OCI-LY3 (cell line): ENCODE measurements around the gene BIRC6.

Experiments used
- H2AFZ ChIP-seq: fragments of 200-600, 300-600 bp; shearing (Covaris generic); 2 replicates; pipeline ENCODE4 v1.6.0; 2014; ENCODE audit warnings: antibody characterized with exemption, low read depth, low read length
- H3K27ac ChIP-seq: fragments of 200-600, 300-600 bp; sonication (generic); 2 replicates; pipeline ENCODE4 v1.5.1; 2014; ENCODE audit warnings: mild to moderate bottlenecking, low read length, moderate library complexity, mixed read lengths
- H3K27me3 ChIP-seq: fragments of 200-600, 300-600 bp; sonication (generic); 2 replicates; pipeline ENCODE4 v1.6.1; 2014; ENCODE audit warnings: low read depth, low read length, mixed read lengths
- H3K36me3 ChIP-seq: fragments of 200-600, 300-600 bp; sonication (generic); replicated peaks from 2 replicates; pipeline ENCODE3; 2014; ENCODE audit warnings: low read depth, low read length, mixed read lengths
- H3K4me1 ChIP-seq: fragments of 300-600, 200-600 bp; sonication (generic); 2 replicates; pipeline ENCODE4 v1.6.1; 2014; ENCODE audit warnings: low read length, mixed read lengths
- H3K4me2 ChIP-seq: fragments of 200-600, 300-600 bp; sonication (generic); 2 replicates; pipeline ENCODE4 v1.6.1; 2014; ENCODE audit warnings: low read length, mixed read lengths
- H3K4me3 ChIP-seq: fragments of 300-600, 200-600 bp; sonication (generic); 2 replicates; pipeline ENCODE4 v1.5.1; 2014; ENCODE audit warnings: antibody characterized with exemption, mild to moderate bottlenecking, low read length, moderate library complexity
- H3K79me2 ChIP-seq: fragments of 300-600, 200-600 bp; shearing (Covaris generic); 2 replicates; pipeline ENCODE4 v1.6.1; 2014; ENCODE audit warnings: mild to moderate bottlenecking, low read length, mixed read lengths
- H3K9ac ChIP-seq: fragments of 300-600, 200-600 bp; shearing (Covaris generic); 2 replicates; pipeline ENCODE4 v1.6.0; 2014; ENCODE audit warnings: mild to moderate bottlenecking, low read length, moderate library complexity
- H3K9me3 ChIP-seq: fragments of 200-600, 300-600 bp; shearing (Covaris generic); 2 replicates; pipeline ENCODE4 v1.6.1; 2014; ENCODE audit warnings: low read length, mixed read lengths; ENCODE audit not compliant: insufficient read depth
- H4K20me1 ChIP-seq: fragments of 200-600, 300-600 bp; sonication (generic); 2 replicates; pipeline ENCODE4 v1.6.1; 2016; ENCODE audit warnings: low read length, mixed read lengths; ENCODE audit not compliant: insufficient read depth
- CTCF ChIP-seq: fragments of 200-600, 300-600 bp; sonication (generic); IDR thresholded peaks from 2 replicates; pipeline ENCODE4 v1.5.1; 2014; ENCODE audit warnings: antibody characterized with exemption, low read length, low read depth
- EZH2phosphoT487 ChIP-seq: fragments of 200-600 bp; shearing (Covaris generic); IDR thresholded peaks from 2 replicates; pipeline ENCODE4 v1.6.1; 2018; ENCODE audit warnings: antibody characterized with exemption, mixed run types, low read depth

The BIRC6 gene

GRCh38 chr2:32522770-32523169 is 165.9 kb downstream of the BIRC6 start:
- H3K79me2 ChIP-seq: no peaks in the 10 kb centered on the region
- H3K36me3 ChIP-seq: peaks cover 50% of the 10 kb centered on the region
- H3K4me3 ChIP-seq: no peak overlapping the region
- H3K4me1 ChIP-seq: no peaks in the 10 kb centered on the region
- no peaks in the 10 kb centered on the region for H3K9me3 ChIP-seq
- TF ChIP-seq EZH2phosphoT487 (no peak), CTCF (no peak)
- no peak overlapping the region for H2AFZ ChIP-seq
- no peaks in the 10 kb centered on the region for H3K27me3 ChIP-seq
- no peaks in the 10 kb centered on the region for H4K20me1 ChIP-seq
- H3K27ac ChIP-seq: no peak overlapping the region
- no peak overlapping the region for H3K4me2 ChIP-seq
- H3K9ac ChIP-seq: no peak overlapping the region

- no peak overlapping the region for H3K4me3 ChIP-seq
- no peaks in the 10 kb centered on the region for H3K9me3 ChIP-seq
- H3K27me3 ChIP-seq: no peaks in the 10 kb centered on the region
- H3K27ac ChIP-seq: no peak overlapping the region
- H2AFZ ChIP-seq: no peak overlapping the region
- H3K4me1 ChIP-seq: no peaks in the 10 kb centered on the region
- TF ChIP-seq CTCF (no peak), EZH2phosphoT487 (no peak)
- H3K9ac ChIP-seq: no peak overlapping the region
- no peaks in the 10 kb centered on the region for H4K20me1 ChIP-seq
- H3K79me2 ChIP-seq: no peaks in the 10 kb centered on the region
- H3K36me3 ChIP-seq: peaks cover 43% of the 10 kb centered on the region
- no peak overlapping the region for H3K4me2 ChIP-seq
Measured at GRCh38 chr2:32523686-32524085, 166.9 kb downstream of the BIRC6 start.

GRCh38 chr2:32532341-32532740 is 175.5 kb downstream of the BIRC6 start:
- no peak overlapping the region for H3K4me2 ChIP-seq
- H3K9me3 ChIP-seq: no peaks in the 10 kb centered on the region
- H3K27ac ChIP-seq: no peak overlapping the region
- H3K9ac ChIP-seq: no peak overlapping the region
- no peak overlapping the region for H2AFZ ChIP-seq
- no peak overlapping the region for H3K4me3 ChIP-seq
- no peaks in the 10 kb centered on the region for H4K20me1 ChIP-seq
- H3K4me1 ChIP-seq: no peaks in the 10 kb centered on the region
- no peaks in the 10 kb centered on the region for H3K27me3 ChIP-seq
- TF ChIP-seq EZH2phosphoT487 (no peak), CTCF (no peak)
- no peaks in the 10 kb centered on the region for H3K79me2 ChIP-seq
- peaks cover 27% of the 10 kb centered on the region for H3K36me3 ChIP-seq

GRCh38 chr2:32532961-32533360 is 176.1 kb downstream of the BIRC6 start:
- no peak overlapping the region for H3K27ac ChIP-seq
- no peak for TF ChIP-seq EZH2phosphoT487
- TF ChIP-seq CTCF: no peak
- H3K79me2 ChIP-seq: no peaks in the 10 kb centered on the region
- H3K36me3 ChIP-seq: peaks cover 24% of the 10 kb centered on the region
- H3K4me3 ChIP-seq: no peak overlapping the region
- H3K27me3 ChIP-seq: no peaks in the 10 kb centered on the region
- H3K4me1 ChIP-seq: no peaks in the 10 kb centered on the region
- H3K9me3 ChIP-seq: no peaks in the 10 kb centered on the region
- no peak overlapping the region for H2AFZ ChIP-seq
- no peak overlapping the region for H3K9ac ChIP-seq
- no peak overlapping the region for H3K4me2 ChIP-seq
- no peaks in the 10 kb centered on the region for H4K20me1 ChIP-seq
